Activated effector memory CD4-positive, alpha-beta T cell treated with Interleukin-2 at 50 U/mL for 16 hours (primary cell): Measurements from ENCODE around the gene ZFP92.
"Not testable (repeated sequence)": the region's sequence is repeated elsewhere in the genome, so short reads cannot be mapped to it uniquely, and the experiment has no call there.

Source experiments
- DNase-seq: peaks from one replicate; pipeline ENCODE4 v3.0.0-alpha.2; 2020

Gene ZFP92

GRCh38 chrX:153411255-153411987 lies at the start of gene ZFP92:
ZFP92 (plus strand) TSS chrX:153411472; CDS start chrX:153418323, 6,851 bp downstream.
- DNase-seq = peak; percentile 21

- no peak for DNase-seq
Observed at GRCh38 chrX:153361781-153362397, 49.4 kb upstream of the ZFP92 start.

- no peak for DNase-seq
Observed at GRCh38 chrX:153365670-153366069, 45.6 kb upstream of the ZFP92 start.

- no peak for DNase-seq
Observed at GRCh38 chrX:153366119-153366518, 45.2 kb upstream of the ZFP92 start.

- DNase-seq = no peak
Observed at GRCh38 chrX:153366878-153367538, 44.3 kb upstream of the ZFP92 start.

- no peak for DNase-seq
Observed at GRCh38 chrX:153370293-153371055, 40.8 kb upstream of the ZFP92 start.

- DNase-seq = no peak
Observed at GRCh38 chrX:153371256-153371655, 40.0 kb upstream of the ZFP92 start.

GRCh38 chrX:153372949-153373348 lies 38.3 kb upstream of the ZFP92 start:
- no peak for DNase-seq

GRCh38 chrX:153374426-153374825 lies 36.8 kb upstream of the ZFP92 start:
- DNase-seq = no peak

GRCh38 chrX:153375571-153375970 lies 35.7 kb upstream of the ZFP92 start:
- no peak for DNase-seq

- DNase-seq = no peak
Observed at GRCh38 chrX:153377727-153378126, 33.5 kb upstream of the ZFP92 start.

GRCh38 chrX:153378607-153379006 lies 32.7 kb upstream of the ZFP92 start:
- no peak for DNase-seq

GRCh38 chrX:153379508-153379907 lies 31.8 kb upstream of the ZFP92 start:
- DNase-seq = no peak

- DNase-seq = no peak
Observed at GRCh38 chrX:153379971-153380581, 31.2 kb upstream of the ZFP92 start.

GRCh38 chrX:153380691-153381090 lies 30.6 kb upstream of the ZFP92 start:
- DNase-seq = no peak

GRCh38 chrX:153381684-153382532 lies 29.4 kb upstream of the ZFP92 start:
- no peak for DNase-seq

- no peak for DNase-seq
Observed at GRCh38 chrX:153382563-153383482, 28.4 kb upstream of the ZFP92 start.

GRCh38 chrX:153384390-153384789 lies 26.9 kb upstream of the ZFP92 start:
- no peak for DNase-seq

GRCh38 chrX:153384973-153385372 lies 26.3 kb upstream of the ZFP92 start:
- not testable (repeated sequence) for DNase-seq

- DNase-seq = no peak
Observed at GRCh38 chrX:153386097-153386496, 25.2 kb upstream of the ZFP92 start.

GRCh38 chrX:153387345-153387744 lies 23.9 kb upstream of the ZFP92 start:
- no peak for DNase-seq
